ENCODE results near the gene SLC8A1. TPM values are rescaled to one million over a fixed set of nuclear protein-coding genes. Genes with fewer than 3 reads are reported as not detected.

SLC8A1 gene
- total RNA-seq, 1 experiment from 2014 or later: not detected

GRCh38 chr2:40102447-40102846 lies 349.4 kb downstream of the SLC8A1 start:
- intact Hi-C loops (cut with micrococcal nuclease; ENCODE audit: unreplicated experiment): no loop called here
- DNase-seq (ENCODE audit: low spot score): no peak
- Histone ChIP-seq H3K4me1 (ENCODE audit: insufficient read depth, low read length, poor library complexity, severe bottlenecking) (no peaks in the 10 kb centered on the region), H3K9me3 (ENCODE audit: low read depth, low read length, poor library complexity, severe bottlenecking) (no peaks in the 10 kb centered on the region), H3K27ac (ENCODE audit: low read depth, low read length, poor library complexity, severe bottlenecking) (no peak overlapping the region), H3K27me3 (replicated peaks; ENCODE audit: insufficient read depth, low read depth, low read length, poor library complexity) (peaks cover 34% of the 10 kb centered on the region), H3K4me3 (ENCODE audit: low read depth, low read length, poor library complexity, severe bottlenecking) (no peak overlapping the region), H3K36me3 (ENCODE audit: insufficient read depth, low read length, poor library complexity, severe bottlenecking) (no peaks in the 10 kb centered on the region)
- TF ChIP-seq CTCF (conservative IDR thresholded peaks at IDR 0.05; ENCODE audit: low read depth, low read length) (no peak), EZH2 (IDR thresholded peaks at IDR 0.05; ENCODE audit: borderline replicate concordance, low read depth, low read length, poor library complexity, severe bottlenecking) (no peak)
- ChIA-PET POLR2A (ENCODE audit: low non-redundant PET) (no interaction called here), CTCF (no interaction called here)
- no TSS peak for BruUV-seq (replicated peaks)

DNA sequence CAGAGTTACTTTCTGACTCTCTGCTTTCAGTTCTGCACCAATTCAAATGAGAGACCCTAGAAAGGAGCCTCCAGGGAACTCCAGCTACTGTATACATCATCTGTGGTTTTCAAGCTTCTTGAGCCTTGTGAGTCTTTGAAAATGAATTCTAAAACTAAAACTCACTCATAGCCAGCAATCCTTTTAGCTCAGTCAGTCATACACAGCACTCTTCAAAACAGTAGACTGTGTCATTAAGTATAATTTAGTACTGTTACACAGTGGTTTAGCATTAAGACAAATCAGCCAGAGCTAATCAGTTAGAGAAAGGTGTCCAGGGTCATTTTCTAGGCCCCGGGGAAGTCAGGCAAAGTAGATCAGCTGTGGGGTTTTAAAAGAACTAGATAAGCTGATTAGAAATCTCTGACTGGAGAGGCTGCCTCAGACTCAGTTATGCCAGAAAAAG lies 350.7 kb downstream of the SLC8A1 start:
- H3K27ac ChIP-seq (ENCODE audit: low read depth, low read length, poor library complexity, severe bottlenecking): no peak overlapping the region
- H3K27me3 ChIP-seq (replicated peaks; ENCODE audit: insufficient read depth, low read depth, low read length, poor library complexity): peaks cover 30% of the 10 kb centered on the region
- H3K36me3 ChIP-seq (ENCODE audit: insufficient read depth, low read length, poor library complexity, severe bottlenecking): no peaks in the 10 kb centered on the region
- DNase-seq (ENCODE audit: low spot score): no peak
- no peak overlapping the region for H3K4me3 ChIP-seq (ENCODE audit: low read depth, low read length, poor library complexity, severe bottlenecking)
- intact Hi-C loops (cut with micrococcal nuclease; ENCODE audit: unreplicated experiment): no loop called here
- H3K4me1 ChIP-seq (ENCODE audit: insufficient read depth, low read length, poor library complexity, severe bottlenecking): no peaks in the 10 kb centered on the region
- no TSS peak for BruUV-seq (replicated peaks)
- ChIA-PET CTCF (no interaction called here), POLR2A (ENCODE audit: low non-redundant PET) (no interaction called here)
- no peaks in the 10 kb centered on the region for H3K9me3 ChIP-seq (ENCODE audit: low read depth, low read length, poor library complexity, severe bottlenecking)
- TF ChIP-seq CTCF (conservative IDR thresholded peaks at IDR 0.05; ENCODE audit: low read depth, low read length) (no peak), EZH2 (IDR thresholded peaks at IDR 0.05; ENCODE audit: borderline replicate concordance, low read depth, low read length, poor library complexity, severe bottlenecking) (no peak)

DNA sequence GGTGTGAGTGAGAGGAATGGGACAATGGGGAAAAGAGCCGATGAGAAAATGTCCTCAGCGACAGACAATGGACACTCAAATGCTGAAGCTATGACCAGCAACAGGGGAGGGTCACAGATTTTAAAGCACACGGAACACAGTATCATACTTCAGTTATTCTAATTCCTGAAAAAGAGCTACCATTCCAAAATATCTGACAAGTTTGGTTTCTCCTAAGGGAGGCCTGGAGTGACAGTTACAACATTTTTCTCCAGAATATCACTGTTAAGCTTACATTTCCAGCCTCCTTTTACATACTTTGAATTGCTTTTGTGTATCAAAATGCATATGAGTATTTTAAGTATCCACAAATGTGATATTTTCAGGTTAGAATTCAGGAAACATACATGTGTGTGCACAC lies 351.2 kb downstream of the SLC8A1 start:
- TF ChIP-seq EZH2 (IDR thresholded peaks at IDR 0.05; ENCODE audit: borderline replicate concordance, low read depth, low read length, poor library complexity, severe bottlenecking) (no peak), CTCF (conservative IDR thresholded peaks at IDR 0.05; ENCODE audit: low read depth, low read length) (no peak)
- Histone ChIP-seq H3K9me3 (ENCODE audit: low read depth, low read length, poor library complexity, severe bottlenecking) (no peaks in the 10 kb centered on the region), H3K27ac (ENCODE audit: low read depth, low read length, poor library complexity, severe bottlenecking) (no peak overlapping the region), H3K4me1 (ENCODE audit: insufficient read depth, low read length, poor library complexity, severe bottlenecking) (no peaks in the 10 kb centered on the region), H3K27me3 (replicated peaks; ENCODE audit: insufficient read depth, low read depth, low read length, poor library complexity) (peaks cover 29% of the 10 kb centered on the region), H3K4me3 (ENCODE audit: low read depth, low read length, poor library complexity, severe bottlenecking) (no peak overlapping the region), H3K36me3 (ENCODE audit: insufficient read depth, low read length, poor library complexity, severe bottlenecking) (no peaks in the 10 kb centered on the region)
- intact Hi-C loops (cut with micrococcal nuclease; ENCODE audit: unreplicated experiment): no loop called here
- BruUV-seq (replicated peaks): no TSS peak
- DNase-seq (ENCODE audit: low spot score): no peak
- POLR2A ChIA-PET (ENCODE audit: low non-redundant PET): no interaction called here
- CTCF ChIA-PET: no interaction called here
